Vagina (tissue), 2 donors: ENCODE measurements around the gene NFU1.

Source experiments
- CTCF ChIP-seq, 3 experiments: fragments of 450-650 bp in 2 of 3; fragments of 200-600 bp in 1 of 3; sonication (generic) in 1 of 3; IDR thresholded peaks; one replicate each; pipeline ENCODE4 v1.5.1; 2017 to 2019; ENCODE audit warnings: antibody characterized with exemption in 3 of 3, mild to moderate bottlenecking in 2 of 3, moderate library complexity in 2 of 3
- POLR2A ChIP-seq, 2 donors: fragments of 450-650 bp; IDR thresholded peaks; one replicate each; pipeline ENCODE4 v1.6.1; 2017; ENCODE audit warnings: antibody characterized with exemption in 2 of 2, mild to moderate bottlenecking in 2 of 2, moderate library complexity in 2 of 2
- POLR2AphosphoS5 ChIP-seq, 2 donors: sonication (generic); formaldehyde crosslinking; IDR thresholded peaks; one replicate each; pipeline ENCODE4 v1.9.0; 2017; ENCODE audit warnings: antibody characterized with exemption in 2 of 2, mild to moderate bottlenecking in 2 of 2, low read depth in 1 of 2; ENCODE audit not compliant: insufficient read depth in 1 of 2

DNA sequence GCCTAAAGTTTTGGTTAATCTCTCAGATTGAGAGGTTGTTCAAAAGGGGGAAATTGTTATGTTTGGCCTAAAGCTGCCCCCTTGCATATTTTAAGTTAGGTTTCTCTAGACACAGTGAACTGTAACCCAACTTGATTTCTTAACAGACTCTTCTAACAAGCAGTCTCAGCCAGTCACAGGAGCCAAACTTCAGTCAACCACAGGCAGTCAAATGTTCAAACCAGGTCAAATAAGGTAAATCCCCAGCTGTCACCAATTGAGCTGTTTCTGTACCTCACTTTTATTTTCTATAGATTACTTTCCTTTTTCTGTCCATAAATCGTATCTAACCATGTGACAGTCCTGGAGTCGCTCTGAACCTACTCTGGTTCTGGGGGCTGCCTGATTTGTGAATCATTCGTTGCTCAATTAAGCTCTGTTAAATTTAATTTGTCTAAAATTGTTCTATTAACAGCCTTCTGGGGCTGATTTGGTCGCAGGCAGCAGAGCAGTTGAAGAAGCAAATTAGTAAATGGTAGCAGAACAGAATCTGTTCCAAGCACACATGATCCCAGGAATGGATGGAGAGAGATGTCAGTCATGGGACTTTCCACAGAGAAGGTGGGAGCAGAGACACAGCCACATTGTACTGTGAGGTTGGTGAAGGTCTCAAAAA is 16.4 kb upstream of the NFU1 start:
- TF ChIP-seq CTCF (IDR thresholded peaks at IDR 0.05) = no peak
- TF ChIP-seq POLR2A (IDR thresholded peaks at IDR 0.05) = no peak
- no peak for TF ChIP-seq POLR2AphosphoS5 (IDR thresholded peaks at IDR 0.05; ENCODE audit: insufficient read depth in 1 of 2, low read depth in 1 of 2)
